Neuron (in vitro differentiated cells): Measurements from ENCODE around the gene PRKRA.
"Not testable (repeated sequence)": the region's sequence is repeated elsewhere in the genome, so short reads cannot be mapped to it uniquely, and the experiment has no call there.

Experiments used
- H2AFZ ChIP-seq: one replicate; pipeline ENCODE4 v1.6.1; 2013; ENCODE audit warnings: low read depth, mild to moderate bottlenecking, inconsistent platforms, low read length, moderate library complexity
- H3K27me3 ChIP-seq: one replicate; pipeline ENCODE4 v1.6.1; 2013; ENCODE audit warnings: low read length; ENCODE audit not compliant: insufficient read depth
- H3K36me3 ChIP-seq: one replicate; pipeline ENCODE4 v1.6.1; 2013; ENCODE audit warnings: low read length; ENCODE audit not compliant: insufficient read depth
- H3K4me1 ChIP-seq: one replicate; pipeline ENCODE4 v1.6.1; 2013; ENCODE audit warnings: low read length; ENCODE audit not compliant: insufficient read depth
- H3K4me3 ChIP-seq: 2 replicates; pipeline ENCODE4 v1.5.1; 2013; ENCODE audit warnings: mild to moderate bottlenecking, low read length, moderate library complexity
- H3K9me3 ChIP-seq: one replicate; pipeline ENCODE4 v1.6.1; 2013; ENCODE audit warnings: low read length

Gene PRKRA

DNA sequence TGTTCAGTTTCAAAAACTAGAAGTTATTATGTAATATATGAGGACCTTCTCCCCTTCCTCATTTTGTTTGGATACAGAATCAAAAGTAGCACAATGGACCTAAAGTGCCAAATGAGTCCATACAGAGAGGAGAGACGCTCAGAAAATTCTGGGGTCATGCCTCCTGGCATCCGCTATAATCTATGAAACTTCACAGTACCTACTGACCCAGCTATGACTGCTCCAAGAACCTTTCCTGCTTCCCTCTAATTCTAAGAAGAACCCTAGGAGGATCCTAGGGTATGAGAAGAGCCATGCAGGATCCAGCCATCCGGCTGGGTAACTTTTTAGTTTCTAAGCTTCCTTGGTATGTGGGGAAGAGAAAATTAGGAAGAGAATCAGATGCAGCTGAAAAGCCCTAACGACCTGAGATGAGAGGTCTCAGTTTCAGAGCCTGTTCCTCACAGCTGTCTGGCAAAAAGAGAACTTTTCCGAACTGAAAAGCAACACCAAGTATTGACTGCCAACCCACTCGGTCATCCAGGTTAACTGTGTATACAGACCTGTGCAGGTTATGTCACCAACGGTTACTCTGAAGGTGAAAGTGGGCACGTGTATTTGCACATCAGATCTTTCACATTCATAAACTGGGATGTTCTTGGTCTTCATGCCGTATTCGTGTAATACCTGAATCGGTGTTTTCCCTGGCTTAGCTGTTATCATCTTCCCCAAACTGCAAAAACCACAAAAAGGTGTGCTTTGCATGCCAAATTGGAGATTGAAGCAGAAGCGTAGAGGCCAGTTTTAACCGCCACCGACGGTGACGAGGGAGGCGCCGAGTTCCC, 1.1 kb downstream of the PRKRA start:
- peak overlapping the region; percentile 66 for H3K4me3 ChIP-seq
- H3K36me3 ChIP-seq: peaks cover 45% of the 10 kb centered on the region
- no peak overlapping the region for H2AFZ ChIP-seq
- H3K27me3 ChIP-seq: no peaks in the 10 kb centered on the region
- H3K4me1 ChIP-seq: peaks cover 21% of the 10 kb centered on the region
- no peaks in the 10 kb centered on the region for H3K9me3 ChIP-seq

DNA sequence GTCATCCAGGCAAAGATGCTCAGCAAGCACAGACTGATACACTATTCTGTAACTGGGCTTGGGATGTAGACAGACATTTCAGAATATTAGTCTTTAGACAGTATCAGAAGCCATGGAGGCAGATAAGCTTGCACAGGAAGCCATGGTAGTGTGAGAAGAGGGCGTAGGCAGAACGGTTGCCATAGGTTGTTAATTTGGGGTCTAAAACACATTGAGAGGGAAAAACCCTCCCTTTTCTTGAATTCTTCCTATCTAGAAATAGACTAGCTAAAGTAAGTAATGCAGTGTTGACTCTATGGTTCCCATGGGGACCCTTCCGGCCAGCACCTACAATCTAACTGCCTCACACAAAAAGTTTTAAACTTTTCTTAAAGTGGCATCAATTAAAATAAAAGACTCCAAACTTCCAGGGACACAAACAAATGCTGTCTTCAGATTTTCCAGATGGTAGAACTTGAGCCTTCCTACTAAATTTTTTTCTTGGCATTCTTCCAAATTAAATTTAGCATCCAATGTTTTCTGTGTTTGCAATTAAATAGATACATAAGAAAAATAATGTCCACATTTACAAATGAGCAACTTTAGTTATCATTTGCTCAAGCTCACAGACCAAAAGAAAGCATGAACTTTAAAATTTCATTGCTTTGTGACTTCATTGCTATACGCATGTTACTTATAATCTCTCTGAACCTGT, 1.9 kb downstream of the PRKRA start:
- H3K4me3 ChIP-seq: peak overlapping the region; percentile 66
- H3K36me3 ChIP-seq: peaks cover 53% of the 10 kb centered on the region
- H3K4me1 ChIP-seq: peaks cover 21% of the 10 kb centered on the region
- H2AFZ ChIP-seq: no peak overlapping the region
- H3K27me3 ChIP-seq: no peaks in the 10 kb centered on the region
- H3K9me3 ChIP-seq: no peaks in the 10 kb centered on the region

DNA sequence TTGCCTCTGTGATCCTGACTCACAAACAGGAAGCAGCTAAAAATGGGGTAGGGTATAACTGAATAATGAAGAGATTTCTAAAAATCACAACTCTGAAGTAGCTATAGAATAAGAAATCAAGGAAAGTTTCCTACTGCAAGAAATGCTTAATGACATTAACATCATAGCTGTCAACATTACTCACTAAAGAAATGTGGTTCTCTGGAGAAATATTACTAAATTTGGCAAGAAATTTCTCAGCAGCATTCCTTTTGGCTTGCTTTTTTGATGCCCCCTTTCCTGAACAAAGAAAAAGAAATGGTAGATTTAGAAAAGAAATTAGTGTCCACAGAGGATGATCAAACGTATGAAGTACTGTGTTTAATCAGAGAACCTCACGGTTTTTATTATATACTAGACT, 9.5 kb downstream of the PRKRA start:
- H3K9me3 ChIP-seq: no peaks in the 10 kb centered on the region
- no peak overlapping the region for H3K4me3 ChIP-seq
- no peak overlapping the region for H2AFZ ChIP-seq
- peaks cover 89% of the 10 kb centered on the region for H3K36me3 ChIP-seq
- no peaks in the 10 kb centered on the region for H3K27me3 ChIP-seq
- no peaks in the 10 kb centered on the region for H3K4me1 ChIP-seq

DNA sequence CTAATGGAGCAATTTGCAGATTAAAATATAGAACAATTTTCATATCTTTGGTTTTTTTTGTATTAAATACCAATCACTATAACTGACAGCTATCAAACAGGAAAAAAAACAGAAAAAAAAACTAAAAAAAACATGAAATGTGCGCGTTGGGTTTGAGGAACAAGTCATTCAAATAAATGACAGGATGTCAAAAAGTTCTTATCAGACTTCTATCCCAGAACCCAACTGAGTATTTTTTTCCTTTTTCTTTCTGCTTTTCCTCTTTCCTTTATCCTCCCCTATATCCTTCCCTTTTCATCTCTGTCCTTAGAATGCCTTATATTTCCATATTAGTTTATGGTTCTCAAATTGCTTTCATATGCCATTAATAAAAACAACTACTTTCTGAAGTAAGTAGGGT, 14.3 kb downstream of the PRKRA start:
- Histone ChIP-seq H3K4me3 (no peak overlapping the region), H2AFZ (no peak overlapping the region), H3K27me3 (no peaks in the 10 kb centered on the region), H3K9me3 (no peaks in the 10 kb centered on the region), H3K4me1 (no peaks in the 10 kb centered on the region), H3K36me3 (peaks cover 95% of the 10 kb centered on the region)

DNA sequence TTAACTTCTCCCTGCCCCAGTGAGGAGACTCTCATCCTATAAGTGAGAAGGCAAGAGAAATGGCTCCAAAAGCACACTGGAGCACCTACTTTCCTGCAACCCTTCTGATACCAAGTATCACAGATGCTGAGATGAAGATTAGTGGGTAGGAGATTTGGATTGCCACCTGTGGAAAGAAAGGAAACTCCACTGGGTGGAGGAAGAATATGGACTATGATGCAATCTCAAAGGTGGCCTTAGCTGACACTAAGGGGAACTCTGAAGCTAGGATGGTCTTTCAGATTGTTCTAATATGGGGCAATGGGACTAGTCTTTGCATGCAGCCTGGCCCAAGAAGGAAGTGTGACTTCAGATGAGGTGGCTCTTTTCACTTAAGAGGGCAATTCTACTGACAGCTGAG, 21.6 kb downstream of the PRKRA start:
- Histone ChIP-seq H3K4me3 (no peak overlapping the region), H3K9me3 (peaks cover 14% of the 10 kb centered on the region), H3K27me3 (no peaks in the 10 kb centered on the region), H3K4me1 (no peaks in the 10 kb centered on the region), H2AFZ (no peak overlapping the region), H3K36me3 (peaks cover 70% of the 10 kb centered on the region)

DNA sequence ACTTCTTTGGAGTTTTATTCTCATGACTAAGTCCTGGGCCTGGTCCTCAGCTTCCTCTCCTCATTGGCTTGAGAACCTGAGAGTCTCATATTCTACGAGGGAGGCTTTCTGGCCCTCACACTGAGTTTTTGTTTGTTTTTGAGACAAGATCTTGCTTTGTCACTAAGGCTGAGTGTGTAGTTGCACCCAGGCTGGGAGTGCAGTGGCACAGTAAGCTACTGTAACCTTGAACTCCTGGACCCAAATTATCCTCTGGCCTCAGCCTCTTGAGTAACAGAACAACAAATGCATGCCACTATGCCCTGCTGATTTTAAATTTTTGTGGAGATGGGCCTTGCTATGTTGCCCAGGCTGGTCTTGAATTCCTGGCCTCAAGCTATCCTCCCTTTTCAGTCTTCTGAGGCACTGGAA, 22.6 kb downstream of the PRKRA start:
- no peaks in the 10 kb centered on the region for H3K27me3 ChIP-seq
- no peaks in the 10 kb centered on the region for H3K4me1 ChIP-seq
- H3K4me3 ChIP-seq: no peak overlapping the region
- peaks cover 62% of the 10 kb centered on the region for H3K36me3 ChIP-seq
- no peak overlapping the region for H2AFZ ChIP-seq
- H3K9me3 ChIP-seq: peaks cover 14% of the 10 kb centered on the region

DNA sequence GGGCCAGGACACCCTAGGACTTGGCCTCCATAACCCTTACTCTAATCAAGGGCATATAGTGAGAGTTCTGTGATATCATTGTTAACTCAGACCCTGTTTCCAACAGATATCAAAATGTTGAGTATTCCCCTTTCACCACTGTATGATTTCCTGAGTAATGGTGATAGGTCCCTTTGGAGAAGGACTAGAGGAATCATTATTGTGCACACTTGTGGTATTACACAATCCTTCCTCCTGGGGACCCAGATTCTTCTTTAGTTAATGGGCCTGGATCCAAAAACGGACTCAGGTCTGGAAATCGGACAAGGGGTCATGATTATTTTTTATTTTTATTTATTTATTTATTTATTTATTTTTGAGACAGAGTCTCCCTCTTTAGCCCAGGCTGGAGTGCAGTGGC, 23.5 kb downstream of the PRKRA start:
- Histone ChIP-seq H3K36me3 (peaks cover 53% of the 10 kb centered on the region), H2AFZ (no peak overlapping the region), H3K4me3 (no peak overlapping the region), H3K9me3 (peaks cover 14% of the 10 kb centered on the region), H3K4me1 (no peaks in the 10 kb centered on the region), H3K27me3 (no peaks in the 10 kb centered on the region)

DNA sequence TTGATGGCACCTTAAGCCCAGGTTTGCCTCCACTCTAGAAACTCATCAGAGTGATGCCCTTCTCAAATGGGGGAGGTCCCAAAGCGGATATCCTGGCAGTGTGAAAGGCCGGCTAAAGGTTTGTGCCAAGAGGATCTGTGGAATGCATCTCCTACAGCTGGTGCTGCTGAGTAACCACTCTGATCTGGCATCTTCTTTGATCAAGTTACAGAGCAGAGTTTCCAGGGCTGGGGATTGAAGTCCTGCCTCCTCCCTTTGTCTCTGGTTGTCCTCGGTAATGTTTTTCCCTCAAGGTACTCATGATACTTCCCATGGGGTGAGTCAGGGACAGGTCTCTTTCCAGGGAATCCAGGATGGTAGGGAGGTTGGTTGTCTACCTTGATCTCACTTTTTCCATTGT, 24.6 kb downstream of the PRKRA start:
- Histone ChIP-seq H2AFZ (no peak overlapping the region), H3K4me1 (no peaks in the 10 kb centered on the region), H3K9me3 (peaks cover 14% of the 10 kb centered on the region), H3K36me3 (peaks cover 42% of the 10 kb centered on the region), H3K27me3 (no peaks in the 10 kb centered on the region), H3K4me3 (no peak overlapping the region)

DNA sequence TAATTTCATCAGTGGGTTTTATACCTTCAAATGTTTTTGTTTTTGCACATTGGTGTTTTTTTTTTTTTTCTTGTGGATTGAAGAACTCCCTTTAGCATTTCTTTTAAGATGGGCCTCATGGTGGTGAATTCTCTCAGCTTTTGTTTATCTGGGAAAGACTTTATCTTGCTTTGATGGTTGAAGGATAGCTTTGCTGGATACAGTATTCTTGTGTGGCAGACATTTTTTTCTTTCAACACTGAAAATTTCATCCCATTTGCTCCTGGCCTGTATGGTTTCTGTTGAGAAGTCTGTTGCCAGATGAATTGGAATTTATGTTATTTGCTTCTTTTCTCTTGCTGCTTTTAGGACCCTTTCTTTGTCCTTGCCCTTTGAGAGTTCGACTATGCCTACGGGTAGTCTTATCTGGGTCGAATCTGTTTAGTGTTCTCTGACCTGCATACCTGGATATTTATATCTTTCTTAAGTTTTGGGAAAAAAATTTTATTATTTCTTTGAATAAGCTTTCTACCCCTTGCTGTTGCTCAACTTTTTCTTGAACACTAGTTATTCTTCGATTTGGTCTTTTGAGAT, 25.6 kb downstream of the PRKRA start:
- Histone ChIP-seq H3K4me3 (no peak overlapping the region), H3K9me3 (peaks cover 15% of the 10 kb centered on the region), H3K27me3 (no peaks in the 10 kb centered on the region), H3K36me3 (peaks cover 34% of the 10 kb centered on the region), H2AFZ (no peak overlapping the region), H3K4me1 (no peaks in the 10 kb centered on the region)

DNA sequence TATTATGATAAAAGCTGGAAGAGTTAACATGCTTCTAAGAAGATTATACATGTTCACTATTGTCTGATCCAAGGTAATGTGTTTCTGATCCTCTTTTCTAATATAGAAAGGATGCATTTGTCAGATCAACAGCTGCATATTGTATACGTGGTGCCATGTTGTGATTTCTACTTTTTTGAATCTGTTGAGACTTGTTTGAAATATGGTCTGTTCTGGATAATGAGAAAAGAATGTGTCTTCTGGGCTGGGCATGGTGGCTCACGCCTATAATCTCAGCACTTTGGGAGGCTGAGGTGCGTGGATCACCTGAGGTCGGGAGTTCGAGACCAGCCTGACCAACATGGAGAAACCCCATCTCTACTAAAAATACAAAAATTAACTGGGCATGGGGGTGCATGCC, 27.2 kb downstream of the PRKRA start:
- Histone ChIP-seq H3K36me3 (peaks cover 19% of the 10 kb centered on the region), H3K9me3 (peaks cover 15% of the 10 kb centered on the region)
- not testable (repeated sequence) for H3K27me3 ChIP-seq, H3K4me1 ChIP-seq, H3K4me3 ChIP-seq, H2AFZ ChIP-seq

DNA sequence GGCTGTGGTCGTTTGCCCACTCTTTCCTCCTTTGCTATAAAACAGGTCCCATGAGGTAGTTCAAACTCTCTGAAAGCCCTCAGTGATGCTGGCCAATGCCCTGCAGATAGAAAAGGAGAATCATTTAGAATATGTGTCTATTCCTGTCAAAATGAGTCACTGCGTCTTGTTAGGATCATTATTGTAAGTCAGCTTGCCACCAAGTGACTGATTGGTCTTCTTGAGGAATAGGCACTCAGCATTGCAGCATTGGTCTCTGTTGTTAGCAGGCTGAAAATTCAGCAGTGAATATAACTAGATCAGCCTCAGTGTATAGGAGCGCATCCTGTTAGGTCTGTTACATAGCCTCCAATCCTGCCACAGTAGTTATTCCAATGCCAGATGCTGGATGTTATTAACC, 28.9 kb downstream of the PRKRA start:
- Histone ChIP-seq H3K4me3 (no peak overlapping the region), H2AFZ (no peak overlapping the region), H3K27me3 (no peaks in the 10 kb centered on the region), H3K36me3 (peaks cover 6% of the 10 kb centered on the region), H3K9me3 (peaks cover 8% of the 10 kb centered on the region), H3K4me1 (no peaks in the 10 kb centered on the region)

DNA sequence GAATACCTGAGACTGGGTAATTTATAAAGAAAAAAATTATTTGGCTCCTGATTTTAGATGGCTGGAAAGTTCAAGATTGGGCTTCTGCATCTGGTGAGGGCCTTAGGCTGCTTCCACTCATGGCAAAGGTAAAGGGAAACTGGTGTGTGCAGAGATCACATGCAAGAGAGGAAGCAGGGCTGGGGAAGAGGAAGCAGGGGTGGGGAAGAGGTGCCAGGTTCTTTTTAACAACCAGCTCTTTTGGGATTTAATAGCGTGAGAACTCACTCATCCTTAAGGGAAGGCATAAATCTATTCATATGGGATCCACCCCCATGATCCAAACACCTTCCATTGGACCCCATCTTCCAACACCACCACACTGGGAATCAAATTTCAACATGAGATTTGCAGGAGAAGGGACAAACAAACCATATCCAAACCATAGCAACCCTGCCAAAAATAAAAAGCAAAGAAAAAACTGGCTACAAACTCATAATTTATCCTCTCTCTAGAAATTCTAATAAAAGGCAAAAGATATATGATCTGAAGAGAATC, 30.4 kb downstream of the PRKRA start:
- no peak overlapping the region for H2AFZ ChIP-seq
- peaks cover 4% of the 10 kb centered on the region for H3K9me3 ChIP-seq
- H3K4me3 ChIP-seq: no peak overlapping the region
- H3K27me3 ChIP-seq: no peaks in the 10 kb centered on the region
- H3K4me1 ChIP-seq: no peaks in the 10 kb centered on the region
- peaks cover 2% of the 10 kb centered on the region for H3K36me3 ChIP-seq

DNA sequence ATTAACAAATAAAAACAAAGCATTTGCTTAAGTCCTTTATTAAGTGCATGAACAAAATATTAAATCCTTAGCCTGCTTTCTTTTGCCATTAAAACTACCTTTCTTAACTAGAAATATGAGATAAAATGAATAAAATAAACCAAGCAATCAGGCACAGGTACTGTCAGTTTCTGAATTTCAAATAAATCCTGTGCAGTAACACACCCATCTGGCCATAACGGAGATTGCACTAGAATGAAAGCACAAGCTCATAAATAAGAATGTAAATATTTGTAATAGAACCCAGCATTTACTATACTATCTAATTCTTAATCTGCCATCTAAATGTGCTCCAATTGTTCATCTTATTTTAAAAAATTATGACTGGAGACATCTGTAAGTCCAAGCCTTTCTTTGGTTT, 31.9 kb downstream of the PRKRA start:
- Histone ChIP-seq H3K4me3 (no peak overlapping the region), H3K4me1 (peaks cover 2% of the 10 kb centered on the region), H2AFZ (no peak overlapping the region), H3K9me3 (peaks cover 2% of the 10 kb centered on the region), H3K27me3 (no peaks in the 10 kb centered on the region), H3K36me3 (peaks cover 2% of the 10 kb centered on the region)
